Stimulated activated CD4-positive, alpha-beta T cell treated with anti-CD3 and anti-CD28 coated beads, Interleukin-1b, Interleukin-23, amount 100 ng/mL, for 24 hours (primary cell): ENCODE measurements around the gene MOB3C.

Source experiments
- DNase-seq, 4 experiments: peaks; one replicate each; pipeline ENCODE4 v3.0.0-alpha.2; 2020; ENCODE audit warnings: low read depth in 4 of 4, low spot score in 1 of 4

MOB3C gene

DNA sequence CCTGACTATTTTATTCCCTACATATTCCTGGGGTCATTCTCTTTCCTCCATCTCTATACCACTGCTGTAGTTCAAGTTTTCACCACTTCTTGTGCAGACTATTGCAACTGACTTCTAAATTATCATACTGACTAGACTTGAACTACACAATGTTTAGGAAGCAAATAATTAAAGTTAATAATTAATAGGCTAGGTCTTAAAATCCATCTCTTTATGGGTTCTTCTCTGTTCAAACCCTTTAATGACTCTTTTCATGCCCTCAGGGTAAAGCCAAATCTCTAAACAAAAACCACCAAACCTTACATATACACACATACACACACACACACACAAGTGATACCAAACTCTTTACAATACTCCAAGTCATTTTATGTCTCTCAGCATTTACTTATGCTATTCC lies 22.3 kb upstream of the MOB3C start:
- no peak for DNase-seq

DNA sequence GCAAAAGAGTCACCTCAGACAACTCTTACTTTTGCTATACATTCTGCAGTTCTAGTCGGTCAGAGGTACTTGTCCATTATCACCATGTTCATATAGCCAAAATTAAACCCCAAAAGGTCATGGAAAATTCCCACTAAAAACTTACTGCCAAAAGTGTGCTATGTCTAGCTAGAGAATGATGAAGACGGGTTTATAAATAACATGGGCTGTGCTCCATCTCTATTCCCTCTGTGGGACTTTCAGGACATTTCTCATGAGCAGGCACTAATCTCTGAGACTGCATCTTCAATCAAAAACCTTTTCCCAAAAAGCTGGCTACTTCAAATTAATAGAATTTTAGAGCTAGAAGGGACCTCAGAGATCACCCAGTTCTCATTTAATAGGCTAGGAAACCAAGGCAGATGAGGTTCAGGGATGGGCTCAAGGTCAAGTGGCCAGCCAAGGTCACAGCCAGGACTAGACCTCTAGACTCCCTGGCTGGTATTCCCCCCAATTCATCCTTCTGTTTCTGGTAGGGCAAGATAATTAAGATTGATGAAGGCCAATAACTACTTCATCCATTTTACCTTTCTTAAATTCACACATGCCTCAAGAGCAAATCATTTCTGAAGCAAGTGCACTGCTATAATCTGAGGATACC lies 21.0 kb upstream of the MOB3C start:
- no peak for DNase-seq

- DNase-seq, result no peak
Measured at GRCh38 chr1:46635205-46635604, 18.6 kb upstream of the MOB3C start.

DNA sequence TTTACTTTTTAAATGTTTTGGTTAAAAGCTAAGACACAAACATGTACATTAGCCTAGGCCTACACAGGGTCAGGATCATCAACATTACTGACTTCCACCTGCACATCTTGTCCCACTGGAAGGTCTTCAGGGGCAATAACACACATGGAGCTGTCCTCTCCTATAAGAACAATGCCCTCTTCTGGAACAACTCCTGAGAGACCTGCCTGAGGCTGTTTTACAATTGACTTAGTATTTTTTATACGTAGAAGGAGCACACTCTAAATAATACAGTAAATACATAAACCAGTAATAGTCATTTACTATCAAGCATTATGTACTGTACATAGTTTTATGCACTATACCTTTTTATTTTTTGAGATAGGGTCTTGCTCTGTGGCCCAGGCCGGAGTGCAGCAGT lies 14.1 kb upstream of the MOB3C start:
- no peak for DNase-seq

DNA sequence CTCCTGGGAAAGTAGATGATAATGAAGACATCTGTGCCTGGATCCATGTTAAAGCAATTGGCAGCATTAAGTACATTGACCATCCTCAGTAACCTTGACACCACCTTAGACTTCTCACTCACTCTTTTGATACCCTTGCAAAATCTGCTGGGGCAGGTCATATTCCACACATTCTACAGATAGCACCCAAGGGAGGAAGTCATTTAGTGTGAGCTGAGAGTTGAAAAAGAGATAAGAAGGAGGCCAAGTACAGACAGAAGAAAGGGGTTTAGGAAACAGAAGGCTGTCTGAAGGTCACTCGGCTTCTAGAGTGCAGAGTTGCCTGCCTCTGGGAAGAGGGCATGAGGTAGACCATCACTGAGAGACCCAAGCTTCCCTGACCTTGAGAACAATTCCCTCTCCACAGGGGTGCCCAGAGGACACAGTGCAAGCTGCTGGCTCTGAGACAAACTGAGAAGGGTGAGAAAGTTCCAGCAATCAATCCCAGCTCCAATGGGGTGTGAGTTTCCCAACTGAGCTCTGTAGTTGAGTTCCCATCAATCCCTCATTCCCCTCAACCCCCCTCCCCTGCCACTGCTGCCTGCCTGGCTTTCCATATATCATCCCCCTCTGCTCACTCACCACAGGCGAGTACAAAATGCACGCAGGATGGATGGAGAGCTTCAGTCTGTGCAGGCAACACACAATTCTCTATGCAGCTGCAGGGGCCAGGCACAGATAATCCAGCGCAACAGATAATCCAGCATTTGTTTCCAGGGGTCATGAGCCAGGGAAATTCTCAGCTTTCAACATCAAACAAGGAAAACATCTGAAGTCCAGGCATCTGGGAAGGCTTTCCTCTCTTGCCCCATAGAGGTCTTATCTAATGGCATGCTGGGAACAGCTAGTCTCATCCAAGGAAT lies 7.4 kb upstream of the MOB3C start:
- no peak for DNase-seq

DNA sequence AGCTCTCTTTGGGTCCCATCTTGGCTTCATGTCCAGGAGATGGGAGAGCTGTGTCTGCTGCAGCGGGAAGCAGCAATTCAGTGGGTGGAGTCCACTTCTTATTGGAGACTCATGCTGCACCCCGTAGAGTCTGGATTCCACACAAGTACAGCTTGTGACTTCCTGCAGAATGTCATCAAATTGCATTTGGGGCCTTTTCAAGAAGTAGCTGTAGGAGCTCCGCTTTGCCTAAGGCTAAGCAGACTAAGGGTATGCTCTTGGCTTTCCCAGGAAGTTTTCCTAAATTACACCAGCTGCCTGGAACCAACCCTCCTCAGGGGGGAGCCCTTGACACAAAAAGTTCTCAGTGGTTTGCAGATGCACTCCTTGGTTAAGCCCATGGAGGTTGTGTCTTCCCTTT lies 5.7 kb upstream of the MOB3C start:
- DNase-seq, result no peak

GRCh38 chr1:46621930-46622329 lies 5.3 kb upstream of the MOB3C start:
- no peak for DNase-seq

DNA sequence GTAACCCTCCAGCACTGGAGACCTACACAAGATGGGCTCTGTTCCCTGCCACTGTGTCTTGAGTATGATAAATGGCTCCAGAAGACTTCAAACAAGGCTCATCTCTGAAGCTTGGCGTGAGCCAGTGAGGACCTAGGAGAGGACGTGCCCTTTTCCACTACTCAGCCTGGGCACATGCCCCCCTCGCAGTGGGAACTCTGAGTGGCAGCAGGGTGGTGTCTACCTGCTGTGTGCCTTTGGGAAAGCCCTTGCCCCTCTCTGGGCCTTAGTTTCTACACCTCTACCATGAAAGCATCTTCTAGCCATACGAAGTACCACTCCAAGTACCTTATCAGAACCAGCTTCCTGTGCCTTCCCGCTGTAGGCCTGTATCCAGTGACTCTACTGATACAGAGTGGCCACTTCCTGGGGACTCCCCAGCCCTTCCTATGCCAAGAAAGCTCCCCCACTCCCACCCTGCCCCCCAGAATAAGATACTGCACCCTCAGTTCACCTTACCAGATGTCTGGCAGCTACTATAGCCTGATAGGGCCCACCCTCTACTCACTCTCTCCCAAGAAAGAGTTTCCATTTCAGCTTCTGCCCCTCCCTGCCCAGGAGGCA lies 3.1 kb upstream of the MOB3C start:
- DNase-seq, result no peak

GRCh38 chr1:46618754-46619415 lies 2.3 kb upstream of the MOB3C start:
- no peak for DNase-seq

DNA sequence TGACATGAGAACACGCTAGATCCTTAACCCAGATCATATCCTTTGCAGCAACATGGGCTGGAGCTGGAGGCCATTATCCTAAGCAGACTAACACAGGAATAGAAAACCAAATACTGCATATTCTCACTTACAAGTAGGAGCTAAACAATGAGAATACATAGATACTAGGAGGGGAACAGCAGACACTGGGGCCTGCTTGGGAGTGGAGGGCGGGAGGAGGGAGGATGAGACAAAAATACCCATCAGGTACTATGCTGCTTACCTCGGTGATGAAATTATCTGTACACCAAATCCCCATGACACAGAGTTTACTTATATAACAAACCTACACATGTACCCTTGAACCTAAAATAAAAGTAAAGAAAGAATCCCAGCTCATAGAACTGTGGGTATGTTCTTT lies 1.2 kb upstream of the MOB3C start:
- no peak for DNase-seq

DNA sequence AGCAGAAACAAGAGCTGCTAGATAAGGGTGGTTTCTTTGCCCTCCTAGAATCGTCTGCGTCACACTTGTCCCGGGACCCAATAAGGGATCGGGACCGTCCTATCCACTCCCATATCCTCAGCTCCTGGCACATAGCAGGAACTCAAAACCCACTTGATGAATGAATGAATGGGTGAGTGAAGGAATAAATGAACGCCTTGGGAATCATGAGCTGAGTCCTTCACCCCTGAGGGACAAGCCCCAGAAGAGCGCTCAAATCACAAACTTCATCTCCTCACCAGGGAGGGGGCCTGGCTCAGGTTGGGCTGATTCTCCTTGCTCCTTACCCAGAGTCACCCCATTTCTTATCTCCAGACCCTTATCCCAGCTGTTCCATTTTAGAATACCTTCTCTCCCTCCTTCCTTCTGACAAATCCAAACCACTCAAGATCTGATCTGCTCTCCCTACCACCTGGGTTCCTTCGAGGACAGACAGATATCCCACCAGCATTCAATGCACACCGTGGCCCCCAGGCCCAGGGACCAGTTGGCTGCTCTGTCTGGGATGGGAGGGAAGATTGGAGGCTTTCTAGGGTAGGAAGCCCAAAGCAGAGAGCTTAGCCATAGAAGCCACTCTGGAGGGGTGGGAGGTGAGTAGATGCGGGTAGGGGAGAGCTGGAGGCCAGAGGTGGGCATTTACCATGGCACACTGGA lies 643 bp upstream of the MOB3C start:
- DNase-seq, result no peak

DNA sequence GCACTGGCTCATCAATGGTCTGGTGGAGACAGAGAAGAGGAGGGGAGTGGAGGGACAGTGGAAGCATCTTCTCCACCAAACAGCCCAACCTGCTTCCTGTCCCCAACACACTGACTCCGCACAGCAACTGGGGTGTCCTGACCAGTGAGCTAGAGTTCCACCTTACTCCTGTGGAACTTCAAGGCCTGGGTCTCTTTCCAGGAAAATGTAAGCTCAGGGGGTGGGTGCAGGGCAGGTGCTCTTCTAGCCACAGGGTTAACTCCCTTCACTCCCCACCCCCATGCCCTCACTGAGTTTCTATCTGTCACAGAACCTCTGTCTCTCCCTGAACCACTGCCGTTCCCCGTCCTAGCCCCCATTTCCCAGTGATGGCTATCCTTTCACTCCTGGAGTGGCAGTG lies 876 bp downstream of the MOB3C start:
- DNase-seq, result no peak

DNA sequence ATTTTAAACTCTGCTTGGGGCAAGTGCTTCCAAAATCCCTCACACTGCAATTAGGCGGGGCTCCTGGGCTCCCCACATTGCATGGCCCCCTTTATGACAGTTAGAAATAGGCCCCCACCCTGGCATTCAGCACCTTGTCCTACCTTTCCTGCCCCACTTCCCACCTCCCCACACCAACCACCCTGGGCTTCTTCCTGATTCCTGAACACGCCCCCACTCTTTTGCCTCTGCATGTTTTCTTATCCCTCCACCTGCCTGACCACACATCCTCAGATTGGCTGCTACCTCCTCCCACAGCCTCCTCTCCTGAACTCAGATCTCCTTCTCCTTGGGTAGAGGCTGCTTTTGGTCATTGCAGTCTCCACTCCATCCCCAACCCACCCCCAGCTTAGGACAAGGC lies 1.5 kb downstream of the MOB3C start:
- no peak for DNase-seq

- DNase-seq, result no peak
Measured at GRCh38 chr1:46614604-46614984, 2.0 kb downstream of the MOB3C start.

DNA sequence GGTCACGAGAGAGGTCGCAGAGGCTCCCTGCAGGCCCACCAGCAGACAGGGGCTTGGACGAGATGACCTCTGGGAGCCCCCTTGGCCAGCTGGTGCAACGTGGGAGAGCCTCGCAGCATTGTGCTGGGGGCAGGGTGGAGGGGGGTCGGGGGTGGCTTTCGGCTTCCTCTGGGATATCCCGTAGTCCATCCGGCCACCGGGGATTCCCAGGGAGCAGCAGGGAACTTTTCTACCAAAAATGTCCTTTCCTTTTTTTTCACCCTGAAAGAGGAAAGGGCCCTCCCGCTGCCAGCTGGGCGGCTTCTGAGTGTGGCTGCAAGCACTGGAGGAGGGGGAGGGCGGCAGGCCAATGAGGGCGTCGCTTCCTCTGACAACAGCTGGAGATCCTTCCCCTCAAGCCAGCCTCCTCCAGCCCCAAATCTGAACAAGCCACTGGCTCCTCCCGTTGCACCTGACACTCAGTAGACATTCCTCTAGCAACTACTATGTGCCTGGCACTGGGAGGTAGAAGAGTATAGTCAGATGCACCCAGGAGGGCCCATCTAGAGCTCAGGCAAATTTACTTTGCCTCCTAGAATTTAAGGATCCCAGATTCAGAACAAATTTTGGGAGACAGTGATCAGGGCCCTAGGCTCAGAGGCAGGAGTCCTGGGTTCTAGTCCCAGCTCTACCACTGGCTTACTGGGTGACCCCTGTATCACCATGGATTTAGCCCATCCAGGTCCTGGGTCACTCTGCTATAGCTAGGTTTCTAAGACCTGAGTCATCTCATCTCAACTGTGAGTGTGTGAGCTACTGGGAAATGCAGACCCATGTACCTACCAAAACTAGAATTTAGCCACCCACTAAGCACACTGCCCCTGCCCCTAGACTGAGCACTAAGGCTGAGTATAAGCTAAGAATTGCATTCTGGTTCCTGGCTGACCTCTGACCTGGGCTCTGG lies 2.7 kb downstream of the MOB3C start:
- no peak for DNase-seq

DNA sequence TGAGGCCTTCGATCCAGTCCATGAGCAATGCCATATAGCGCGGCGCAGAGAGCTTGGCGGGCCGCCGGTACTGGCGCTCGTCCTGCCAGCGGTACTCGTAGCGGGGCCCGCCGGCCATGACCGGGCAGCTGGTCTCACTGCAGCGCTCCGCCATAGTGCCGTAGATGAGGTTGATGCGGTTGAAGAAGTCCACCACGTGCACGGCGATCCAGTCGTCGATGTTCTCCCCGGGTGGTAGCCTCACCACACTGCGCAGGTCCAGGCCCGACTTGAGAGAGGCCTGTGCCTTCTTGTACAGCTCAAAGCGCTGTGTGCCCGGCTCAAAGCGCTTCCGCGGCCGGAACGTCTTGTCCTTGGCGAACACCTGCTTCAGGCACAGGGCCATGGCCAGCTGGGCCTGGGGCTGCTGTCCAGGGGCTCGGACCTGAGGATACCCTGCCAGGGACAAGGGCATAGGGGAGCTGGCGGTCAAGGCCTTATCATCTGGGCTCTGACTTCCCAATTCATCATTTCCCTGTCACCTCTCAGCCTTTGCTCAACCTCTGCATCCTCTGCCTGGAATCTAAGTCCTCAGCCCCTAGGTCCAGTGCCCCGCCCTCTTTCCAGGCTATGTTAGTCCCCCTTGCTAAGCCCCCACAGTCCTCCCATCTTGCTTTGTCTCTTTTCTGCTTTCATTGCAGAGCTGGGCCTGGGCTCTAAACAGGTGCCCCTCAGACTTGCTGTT lies 3.5 kb downstream of the MOB3C start:
- no peak for DNase-seq

- DNase-seq, result no peak
Measured at GRCh38 chr1:46611691-46612221, 4.9 kb downstream of the MOB3C start.

- DNase-seq, result no peak
Measured at GRCh38 chr1:46607345-46608130, 9.1 kb downstream of the MOB3C start.
